Gastrocnemius medialis (tissue), 4 donors: Measurements from ENCODE around the gene C22orf15.

Experiments used
- POLR2A ChIP-seq, 2 donors: fragments of 450-650 bp; IDR thresholded peaks; one replicate each; pipeline ENCODE4 v1.6.1; 2017; ENCODE audit warnings: antibody characterized with exemption in 2 of 2, mild to moderate bottlenecking in 2 of 2, moderate library complexity in 2 of 2
- TF ChIP-seq, protein P1 (sequence below), 5 experiments: fragments of 450-650 bp in 3 of 5; fragments of 200-600 bp in 2 of 5; sonication (generic) in 2 of 5; IDR thresholded peaks in 4 of 5; conservative IDR thresholded peaks in 1 of 5; 1 replicate in 4 of 5; 2 replicates in 1 of 5; pipeline ENCODE4 v1.5.1; 2016 to 2019; ENCODE audit warnings: antibody characterized with exemption in 5 of 5, mild to moderate bottlenecking in 3 of 5, moderate library complexity in 3 of 5

DNA sequence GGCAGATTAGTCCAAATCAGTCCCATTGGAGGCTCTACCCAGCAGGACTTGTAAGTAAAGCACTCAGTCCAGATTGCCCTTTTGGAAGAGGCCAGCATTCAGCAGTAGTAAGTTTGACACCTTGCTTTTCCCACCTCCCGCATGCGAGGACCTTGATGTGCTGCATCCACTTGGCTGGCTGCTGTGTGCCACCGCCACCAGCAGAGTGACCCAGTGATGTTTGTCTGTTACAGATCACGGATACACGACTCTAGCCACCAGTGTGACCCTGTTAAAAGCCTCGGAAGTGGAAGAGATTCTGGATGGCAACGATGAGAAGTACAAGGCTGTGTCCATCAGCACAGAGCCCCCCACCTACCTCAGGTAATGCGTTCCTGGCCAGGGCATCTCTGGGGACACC lies 30.5 kb downstream of the C22orf15 start:
- TF ChIP-seq, protein P1, sequence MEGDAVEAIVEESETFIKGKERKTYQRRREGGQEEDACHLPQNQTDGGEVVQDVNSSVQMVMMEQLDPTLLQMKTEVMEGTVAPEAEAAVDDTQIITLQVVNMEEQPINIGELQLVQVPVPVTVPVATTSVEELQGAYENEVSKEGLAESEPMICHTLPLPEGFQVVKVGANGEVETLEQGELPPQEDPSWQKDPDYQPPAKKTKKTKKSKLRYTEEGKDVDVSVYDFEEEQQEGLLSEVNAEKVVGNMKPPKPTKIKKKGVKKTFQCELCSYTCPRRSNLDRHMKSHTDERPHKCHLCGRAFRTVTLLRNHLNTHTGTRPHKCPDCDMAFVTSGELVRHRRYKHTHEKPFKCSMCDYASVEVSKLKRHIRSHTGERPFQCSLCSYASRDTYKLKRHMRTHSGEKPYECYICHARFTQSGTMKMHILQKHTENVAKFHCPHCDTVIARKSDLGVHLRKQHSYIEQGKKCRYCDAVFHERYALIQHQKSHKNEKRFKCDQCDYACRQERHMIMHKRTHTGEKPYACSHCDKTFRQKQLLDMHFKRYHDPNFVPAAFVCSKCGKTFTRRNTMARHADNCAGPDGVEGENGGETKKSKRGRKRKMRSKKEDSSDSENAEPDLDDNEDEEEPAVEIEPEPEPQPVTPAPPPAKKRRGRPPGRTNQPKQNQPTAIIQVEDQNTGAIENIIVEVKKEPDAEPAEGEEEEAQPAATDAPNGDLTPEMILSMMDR (IDR thresholded peaks at IDR 0.05 in 4 of 5, conservative IDR thresholded peaks at IDR 0.05 in 1 of 5): no peak
- TF ChIP-seq POLR2A (IDR thresholded peaks at IDR 0.05): no peak
